ENCODE results near the gene MAGEF1.

MAGEF1 gene

DNA sequence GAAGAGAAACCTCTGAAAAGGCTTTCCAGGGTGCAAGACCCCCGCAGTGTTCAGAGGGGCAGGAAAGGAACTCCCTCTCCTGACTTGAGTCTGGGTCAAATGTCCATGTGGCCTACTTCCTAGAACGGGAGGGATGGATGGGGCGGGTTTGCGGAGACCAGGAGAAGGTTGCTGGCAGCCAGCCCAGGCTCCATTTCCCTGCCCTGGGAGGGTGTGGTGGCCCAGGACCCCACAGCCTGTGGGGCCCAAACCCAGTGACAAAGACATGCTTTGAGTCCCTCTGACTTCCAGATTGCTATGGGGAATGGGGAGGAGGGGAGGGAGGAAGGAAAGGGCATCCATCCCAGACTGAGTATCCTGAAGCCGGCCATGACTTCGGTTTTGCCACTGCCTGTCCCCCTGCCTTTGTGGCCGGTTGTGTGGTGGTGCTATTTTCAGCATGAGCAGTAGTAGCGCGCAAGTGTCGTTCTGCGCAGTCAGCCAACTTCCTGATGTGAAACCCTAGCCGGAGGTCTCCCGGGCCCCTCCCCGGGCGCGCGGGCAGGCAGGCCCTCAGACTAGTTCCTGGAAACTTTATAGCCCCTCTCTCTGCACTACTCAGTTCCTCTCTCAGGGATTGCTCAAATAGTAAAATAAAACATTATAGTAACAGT, 24.4 kb downstream of the MAGEF1 start:
- DNase-seq, result peak; percentile 48

DNA sequence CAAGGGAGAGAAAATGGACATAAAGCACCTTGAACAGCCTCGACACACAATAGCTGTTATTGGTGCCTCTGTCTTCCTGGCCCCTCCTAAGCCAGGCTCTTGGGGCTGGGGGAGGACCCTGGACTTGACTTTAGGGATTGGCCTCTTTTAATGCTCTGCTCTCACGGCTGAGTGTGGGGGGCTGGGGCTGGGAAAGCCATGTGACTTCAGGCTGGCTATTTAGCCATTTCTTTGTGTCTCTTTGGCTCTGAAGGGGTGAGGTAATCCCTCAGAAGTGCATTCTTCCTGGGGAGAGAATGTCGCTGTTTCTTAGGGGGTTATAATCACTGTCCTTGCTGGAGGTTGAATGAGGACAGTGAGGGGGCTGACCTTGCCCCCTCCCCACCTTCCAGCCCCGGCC, 26.2 kb downstream of the MAGEF1 start:
- DNase-seq, result peak; percentile 83

DNA sequence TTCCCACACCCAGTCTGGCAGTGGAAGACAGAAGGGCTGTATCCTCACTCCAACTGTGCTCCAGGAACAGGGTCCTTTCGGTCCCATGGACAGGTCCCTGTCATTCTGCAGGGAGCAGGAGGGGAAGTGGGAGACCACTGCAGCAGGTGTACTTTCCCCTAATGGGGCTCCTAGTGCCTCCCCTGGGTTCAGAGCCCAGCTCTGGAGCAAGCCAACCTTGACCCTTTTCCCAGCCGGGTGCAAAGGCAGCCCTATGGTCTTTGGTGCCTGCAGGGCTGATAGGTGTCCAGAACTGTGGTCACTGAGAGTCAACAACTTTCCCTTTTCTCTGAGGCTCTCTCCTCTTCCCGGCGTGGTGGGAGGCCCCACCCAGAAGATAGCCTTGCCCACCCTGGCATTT, 26.8 kb downstream of the MAGEF1 start:
- no peak for DNase-seq

DNA sequence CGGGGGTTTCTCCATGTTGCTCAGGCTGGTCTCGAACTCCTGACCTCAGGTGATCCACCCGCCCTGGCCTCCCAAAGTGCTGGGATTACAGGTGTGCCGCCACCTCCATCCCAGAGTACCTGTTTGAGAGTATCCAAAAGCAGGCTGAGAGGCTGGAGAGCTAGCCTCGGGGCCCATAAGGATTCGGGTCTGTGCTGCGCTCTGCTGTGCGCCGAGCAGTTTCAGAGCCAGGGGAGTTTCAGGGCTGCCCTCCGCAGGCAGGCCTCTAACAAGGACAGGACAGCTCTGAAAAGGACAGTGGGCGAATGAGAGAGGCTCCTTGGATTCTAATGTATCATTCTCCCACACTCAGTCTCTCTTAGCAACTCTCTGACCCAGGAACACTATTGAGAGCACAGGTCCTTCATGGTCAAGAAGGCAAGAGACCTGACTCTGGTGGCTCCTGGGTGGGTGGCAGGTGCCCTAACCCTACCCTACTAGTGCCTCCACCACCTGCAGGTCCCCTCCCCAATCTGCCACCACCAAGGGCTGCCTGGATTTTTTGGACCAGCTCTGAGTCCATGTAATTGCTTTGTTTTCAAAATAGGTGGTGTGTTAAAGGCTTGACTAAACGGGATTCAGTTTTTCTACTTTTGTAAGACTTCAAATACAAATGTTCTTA, 27.8 kb downstream of the MAGEF1 start:
- DNase-seq, result no peak

DNA sequence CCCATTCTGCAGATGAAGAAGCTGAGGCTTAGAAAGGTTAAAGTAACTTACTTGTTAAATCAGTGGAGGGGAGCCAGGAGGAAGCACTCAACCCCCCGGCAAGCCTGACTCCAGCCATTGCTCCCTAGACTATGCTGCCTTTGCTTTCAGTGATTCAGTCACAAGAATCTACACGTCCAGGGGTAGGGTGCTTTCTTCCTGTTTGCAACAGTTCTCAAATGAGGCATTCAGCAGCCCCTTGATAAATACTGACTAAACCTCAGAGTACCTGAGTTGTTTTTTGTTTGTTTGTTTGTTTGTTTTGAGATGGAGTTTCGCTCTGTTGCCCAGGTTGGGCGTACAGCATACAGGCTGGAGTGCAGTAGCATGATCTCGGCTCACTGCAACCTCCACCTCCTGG, 28.6 kb downstream of the MAGEF1 start:
- no peak for DNase-seq

DNA sequence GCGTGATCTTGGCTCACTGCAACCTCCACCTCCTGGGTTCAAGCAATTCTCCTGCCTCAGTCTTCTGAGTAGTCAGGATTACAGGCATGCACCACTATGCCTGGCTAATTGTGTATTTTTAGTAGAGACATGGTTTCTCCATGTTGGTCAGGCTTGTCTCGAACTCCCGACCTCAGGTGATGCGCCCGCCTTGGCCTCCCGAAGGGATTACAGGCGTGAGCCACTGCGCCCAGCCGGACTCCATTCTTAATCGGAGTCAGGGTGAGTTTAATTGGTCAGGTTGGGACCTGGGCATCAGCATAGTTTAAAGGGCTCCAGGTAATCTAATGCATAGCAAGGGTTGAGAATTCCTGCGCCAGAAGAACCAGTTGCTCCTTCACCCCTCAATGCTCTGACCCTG, 29.2 kb downstream of the MAGEF1 start:
- no peak for DNase-seq

DNA sequence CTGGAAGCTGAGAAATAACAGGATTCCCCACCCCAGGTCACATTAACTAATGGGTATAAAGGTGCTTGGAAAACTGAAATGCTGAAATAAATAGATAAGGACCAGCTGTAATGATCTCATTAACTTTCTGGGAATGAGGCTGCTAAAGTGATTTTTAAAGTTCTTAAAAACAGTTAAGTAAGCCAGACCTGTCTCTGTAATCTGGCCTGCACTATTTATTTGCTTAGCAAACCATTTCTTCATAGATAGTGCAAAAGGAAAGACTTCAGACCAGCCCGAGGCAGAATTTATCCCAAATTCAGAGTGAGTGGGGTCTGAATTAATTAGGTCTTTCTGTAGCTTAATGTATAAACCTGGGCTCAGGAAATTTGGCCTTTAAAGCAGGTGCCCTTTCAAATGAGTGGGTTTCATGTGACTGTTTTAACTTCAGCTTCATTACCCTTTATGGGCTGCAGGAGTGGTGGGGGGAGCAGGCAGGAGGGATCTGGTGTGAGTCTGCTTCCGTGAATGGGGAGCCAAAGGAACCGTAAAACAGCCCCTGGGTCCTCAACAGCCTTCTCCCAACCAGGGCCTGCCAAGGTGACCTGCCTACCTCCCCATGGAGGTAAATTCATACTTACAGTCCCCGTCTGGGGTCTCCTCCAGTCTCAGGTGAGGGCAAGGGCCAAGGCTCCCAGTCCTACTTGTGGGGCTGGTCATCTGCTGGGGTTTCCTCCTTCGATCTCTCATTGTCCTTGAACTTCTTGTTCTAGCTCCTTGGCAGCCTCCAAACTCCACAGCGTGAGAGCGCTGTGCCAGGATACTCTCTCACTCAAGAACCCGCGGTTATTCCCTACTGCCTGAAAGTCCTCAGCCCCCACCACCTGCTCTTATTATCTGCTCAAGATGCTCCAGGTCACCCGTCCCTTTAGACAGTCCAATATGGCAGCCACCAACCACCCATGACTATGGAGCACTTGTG, 31.2 kb downstream of the MAGEF1 start:
- DNase-seq, result no peak

DNA sequence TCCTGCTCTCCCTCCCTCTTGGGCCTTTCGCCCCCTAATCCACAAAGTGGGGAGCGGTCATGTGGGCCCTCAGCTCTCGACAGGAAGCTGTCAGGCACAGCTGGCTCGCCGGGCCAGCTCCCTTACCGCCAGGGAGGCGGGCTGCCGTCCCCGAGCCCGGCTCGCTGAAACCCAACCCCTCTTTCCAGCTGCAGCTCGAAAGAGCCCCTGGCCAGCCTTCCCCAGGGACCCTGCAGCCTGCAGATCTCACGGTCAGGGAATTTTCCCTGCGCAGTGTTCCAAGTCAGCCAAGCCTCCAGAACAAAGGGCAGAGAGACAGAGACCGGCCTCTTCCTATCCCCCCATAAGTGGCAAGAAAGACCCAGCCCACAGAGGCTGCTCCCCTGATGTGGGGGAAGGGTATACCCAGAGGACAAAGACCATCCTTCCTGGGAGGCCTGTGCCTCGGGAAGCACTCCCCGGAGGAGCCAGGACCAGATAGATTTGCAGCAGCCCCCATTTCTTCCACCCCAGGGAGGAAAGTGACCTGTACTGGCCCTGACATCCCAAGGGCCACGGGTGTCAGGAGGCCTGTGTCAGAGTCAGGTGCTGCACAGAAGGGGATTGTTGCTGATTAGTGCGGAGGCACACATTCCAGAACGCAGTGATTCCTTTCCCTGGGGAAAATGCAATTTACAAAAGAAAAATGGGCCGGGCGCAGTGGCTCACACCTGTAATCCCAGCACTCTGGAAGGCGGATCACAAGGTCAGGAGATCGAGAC, 32.6 kb downstream of the MAGEF1 start:
- DNase-seq, result peak; percentile 88

DNA sequence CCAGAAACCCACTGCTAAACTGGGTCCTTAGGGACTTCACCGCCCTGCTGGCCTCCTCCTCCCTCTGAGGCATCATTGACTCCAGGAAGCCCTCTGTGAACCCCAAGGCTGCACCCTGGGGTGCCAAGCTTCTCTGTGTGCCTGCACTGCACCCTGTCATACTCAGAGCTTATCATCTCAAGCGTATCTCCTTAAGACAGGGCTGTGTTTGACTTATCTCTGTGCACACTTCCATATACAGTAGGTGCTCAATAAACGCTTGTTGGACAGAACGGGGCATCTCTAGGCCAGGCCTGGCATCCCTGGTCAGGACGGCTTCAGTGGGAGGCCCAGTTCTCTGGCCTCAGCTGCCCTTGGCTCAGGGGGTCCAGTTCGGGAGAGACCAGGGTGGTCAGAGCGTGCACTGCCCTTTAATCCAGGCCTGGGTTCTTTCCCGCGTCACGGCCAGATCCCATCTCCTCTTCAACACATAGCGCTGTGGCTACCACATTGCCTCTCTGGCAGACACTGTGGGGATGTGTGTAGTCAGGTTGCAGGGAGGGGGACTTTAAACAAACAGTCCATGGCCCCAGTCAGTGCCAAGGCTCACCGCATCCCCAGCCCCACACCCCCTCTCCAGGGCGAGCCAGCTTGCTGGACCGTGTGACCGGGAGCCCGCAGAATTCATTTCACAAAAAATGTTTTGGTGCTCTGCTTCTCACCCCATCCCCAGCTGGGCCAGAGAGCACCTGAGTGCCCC, 33.4 kb downstream of the MAGEF1 start:
- no peak for DNase-seq

DNA sequence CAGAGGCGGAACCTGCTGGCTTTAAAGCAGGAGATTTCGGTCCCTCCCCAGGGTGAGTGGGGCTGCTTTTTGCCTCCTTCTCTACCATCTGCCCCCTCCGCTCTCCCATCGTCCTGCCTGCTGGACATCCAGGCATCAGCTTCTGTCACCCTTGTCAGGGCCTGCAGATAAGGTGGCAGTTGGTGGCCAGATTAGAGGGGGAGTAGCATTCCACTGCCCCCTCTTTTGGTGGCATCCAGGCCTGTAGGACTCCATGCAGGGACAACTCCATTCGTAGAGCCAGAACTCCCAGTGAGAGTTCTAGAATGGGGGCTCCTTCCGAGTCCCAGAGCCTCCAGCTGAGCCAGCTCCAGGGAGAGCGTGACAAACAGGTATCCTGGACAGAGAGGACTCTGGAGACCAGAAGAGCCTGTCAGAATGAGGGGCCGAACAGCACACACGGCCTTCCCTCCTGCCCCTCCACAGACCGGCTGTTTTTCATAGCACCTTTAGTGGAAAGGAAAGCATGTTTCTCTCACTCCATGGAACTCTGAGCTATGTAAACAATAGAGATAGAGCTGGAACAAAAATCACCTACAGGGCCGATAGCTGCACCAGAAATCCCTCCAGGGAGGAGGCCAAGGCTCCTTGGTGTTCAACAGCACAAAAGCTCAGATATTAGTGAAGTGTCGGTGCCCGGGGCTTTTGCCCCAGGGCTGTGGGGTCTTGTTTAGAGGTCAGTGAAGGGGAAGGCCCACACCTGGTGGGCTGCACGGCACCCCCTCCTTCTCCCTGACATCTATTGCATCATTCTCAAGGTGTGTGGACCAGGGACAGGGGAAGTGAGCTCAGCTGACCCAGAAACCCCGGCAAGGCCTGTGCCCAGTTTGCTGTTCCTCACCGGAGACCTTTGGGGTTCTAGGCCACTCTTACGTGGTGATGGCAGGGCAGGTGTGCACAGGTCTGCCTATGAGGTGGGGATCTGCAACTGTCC, 34.2 kb downstream of the MAGEF1 start:
- no peak for DNase-seq

DNA sequence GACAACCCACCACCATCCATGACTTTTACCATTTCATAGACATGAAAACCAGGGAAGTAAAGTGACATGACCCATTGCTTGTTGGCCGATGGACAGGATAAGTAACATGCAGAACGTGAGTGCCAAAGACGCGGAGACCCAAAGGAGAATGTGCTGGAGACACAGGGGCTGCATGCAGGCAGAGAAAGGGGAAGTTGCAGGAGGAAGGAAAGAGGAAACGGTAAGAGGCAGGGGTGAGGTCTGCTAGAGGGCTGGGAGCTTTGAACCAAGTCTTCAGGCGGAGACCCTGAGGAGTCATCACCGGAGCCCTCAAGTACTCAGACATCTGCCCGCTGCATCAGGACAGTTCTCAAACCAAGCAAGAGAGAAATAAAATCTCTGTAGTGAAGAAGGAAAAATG, 34.9 kb downstream of the MAGEF1 start:
- no peak for DNase-seq

DNA sequence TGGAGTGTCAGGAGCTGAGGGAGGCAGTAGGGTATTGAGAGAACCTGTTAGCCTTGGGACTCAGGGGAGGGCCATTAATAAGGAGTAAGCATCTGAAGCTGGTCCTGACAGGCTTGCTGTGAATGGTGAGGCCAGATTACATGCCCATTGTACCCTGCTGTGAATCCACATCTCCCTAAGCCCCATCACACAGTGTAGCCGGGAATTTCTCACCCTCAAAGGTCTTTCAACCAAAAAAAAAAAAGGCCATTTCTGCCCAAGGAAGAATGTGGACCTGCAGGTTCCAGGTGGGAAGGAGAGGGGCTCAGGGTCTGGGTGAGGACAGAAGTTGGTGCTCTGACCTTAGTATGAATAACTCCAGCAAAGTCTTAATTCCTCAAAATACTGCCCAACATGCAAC, 37.2 kb downstream of the MAGEF1 start:
- DNase-seq, result no peak

DNA sequence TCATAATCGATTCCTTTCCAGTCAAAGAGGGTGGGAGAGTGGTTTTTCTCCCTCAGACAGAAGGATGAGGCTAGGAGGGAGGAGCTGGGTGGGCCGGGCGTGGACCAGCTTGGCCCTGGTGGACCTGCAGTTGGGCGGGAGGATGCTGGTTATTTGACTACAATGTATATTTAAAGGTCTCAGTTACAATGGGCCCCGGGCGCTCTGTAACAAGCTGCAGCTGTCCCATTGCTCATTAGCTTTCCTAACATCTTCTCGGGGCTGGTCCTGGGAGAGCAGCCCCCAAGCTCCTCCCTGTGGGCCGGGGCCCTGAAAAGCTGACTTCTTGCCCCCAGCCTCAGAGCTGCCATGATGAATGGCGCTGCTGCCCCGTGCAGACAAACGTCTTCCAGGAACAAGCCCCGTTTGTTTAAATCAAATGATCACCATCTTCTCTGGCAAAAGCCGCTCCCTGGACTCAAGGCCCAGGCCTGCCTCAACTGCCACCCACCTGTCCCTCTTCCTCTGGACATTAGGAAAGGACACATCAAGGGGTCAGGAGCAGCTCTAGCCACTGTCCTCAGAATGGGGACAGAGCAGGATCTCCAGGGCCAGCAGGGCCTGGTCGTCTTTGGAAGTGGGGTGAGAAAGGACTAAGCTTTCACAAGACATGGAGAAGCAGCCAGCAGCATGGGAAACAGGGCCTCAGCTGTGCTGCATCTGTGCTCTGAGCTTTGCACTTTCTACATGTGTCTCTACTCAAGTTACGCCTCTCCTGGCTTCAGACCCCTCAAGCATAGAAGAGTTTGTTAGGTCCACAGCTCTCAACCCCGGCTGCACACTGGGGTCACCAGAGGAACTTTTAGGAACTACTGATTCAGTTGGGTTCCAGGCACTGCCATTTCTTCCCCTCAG, 38.6 kb downstream of the MAGEF1 start:
- DNase-seq, result peak; percentile 51

DNA sequence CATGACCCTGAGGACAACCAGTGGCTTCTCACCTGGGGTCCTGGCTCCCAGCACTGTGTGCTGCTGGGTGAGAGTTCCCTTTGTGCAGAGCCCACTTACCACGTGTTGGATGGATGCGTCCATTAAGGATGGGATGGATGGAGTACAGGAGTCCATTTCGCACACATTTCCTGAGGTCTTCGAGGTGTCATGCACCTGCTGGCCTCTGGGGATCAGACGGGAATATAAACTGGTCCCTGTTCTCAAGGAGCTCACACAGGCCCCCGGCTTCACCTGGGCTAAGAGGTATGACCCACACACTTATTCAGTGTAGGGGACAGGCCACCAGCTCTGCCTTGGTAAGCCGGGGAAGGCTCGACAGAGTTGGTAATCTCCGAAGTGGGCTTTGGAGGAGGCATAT, 39.5 kb downstream of the MAGEF1 start:
- no peak for DNase-seq

DNA sequence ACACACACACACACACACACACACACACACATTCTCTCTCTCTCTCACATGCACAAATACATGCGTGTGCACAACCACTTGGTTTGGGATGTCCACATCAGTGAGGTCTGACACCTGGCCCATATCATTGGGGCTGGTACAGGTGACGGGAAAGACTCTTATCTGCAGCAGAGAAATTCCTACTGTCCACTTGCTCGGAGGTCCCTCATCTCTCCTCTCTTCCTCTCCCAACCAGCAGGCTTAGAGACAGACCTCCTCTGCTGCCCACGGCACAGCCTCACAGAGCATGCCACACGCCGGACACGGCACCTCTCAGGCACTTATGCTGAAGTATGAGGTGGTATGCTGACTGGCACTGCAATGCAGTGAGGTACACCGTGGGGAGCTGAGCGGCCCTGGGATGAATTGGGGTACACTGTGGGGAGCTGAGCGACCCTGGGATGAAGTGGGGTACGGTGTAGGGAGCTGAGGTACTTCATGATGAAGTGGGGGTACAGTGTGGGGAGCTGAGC, 41.7 kb downstream of the MAGEF1 start:
- DNase-seq, result no peak

DNA sequence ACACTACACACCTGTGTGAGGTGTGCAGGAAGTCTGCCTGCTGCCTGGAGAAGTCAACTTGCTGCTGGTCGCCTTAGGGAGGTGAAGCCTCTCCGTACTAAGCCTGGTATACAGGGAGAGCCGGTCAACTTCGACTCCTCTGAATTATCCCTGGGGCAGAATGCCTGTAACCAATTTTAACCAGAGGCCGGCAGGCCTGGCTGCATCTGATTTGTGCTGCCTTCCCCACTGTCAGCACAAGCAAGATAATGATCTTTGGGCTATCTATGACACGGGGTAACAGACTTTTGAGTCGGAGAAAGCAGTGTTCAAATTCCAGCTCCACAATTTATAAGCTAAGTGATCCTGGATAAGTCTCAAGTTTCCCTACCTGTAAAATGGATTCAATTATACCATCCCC, 42.3 kb downstream of the MAGEF1 start:
- no peak for DNase-seq

DNA sequence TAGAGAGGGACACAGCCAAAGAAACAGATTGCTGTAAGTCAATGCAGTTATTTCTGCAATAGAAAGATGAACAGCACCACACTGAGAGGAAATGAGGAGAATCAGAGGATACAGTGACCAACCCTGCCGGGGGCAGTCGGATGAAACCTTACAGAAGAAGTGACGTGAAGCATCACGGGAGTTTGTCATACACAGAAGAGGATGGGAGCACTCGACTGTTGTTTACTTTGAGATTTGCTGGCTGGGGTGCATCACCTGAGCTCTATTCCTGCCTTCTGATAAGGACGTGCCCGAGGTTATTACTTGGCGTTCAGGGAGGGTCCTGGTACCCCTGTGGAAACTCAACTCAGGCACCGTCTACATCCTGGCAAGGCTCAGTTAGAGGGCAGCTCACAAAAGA, 45.4 kb downstream of the MAGEF1 start:
- DNase-seq, result no peak

DNA sequence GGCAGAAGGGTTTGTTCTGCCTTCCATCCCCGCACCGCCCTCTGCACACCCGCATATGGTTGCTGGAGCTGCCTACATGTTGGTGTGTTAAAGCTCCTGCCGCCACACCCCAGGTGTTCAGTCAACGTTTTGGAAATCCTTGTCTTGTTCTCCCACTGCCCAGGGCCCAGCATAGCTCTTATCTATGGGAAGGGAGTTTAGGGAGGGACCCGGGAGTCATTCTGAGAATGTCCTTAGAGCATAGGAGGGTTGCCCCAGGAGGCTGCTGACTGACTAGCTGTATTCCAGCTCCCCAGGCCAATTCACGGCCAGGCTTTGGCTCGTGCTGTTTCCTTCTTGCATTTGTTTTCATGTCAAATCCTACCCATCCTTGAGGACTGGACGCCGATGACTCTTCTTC, 46.8 kb downstream of the MAGEF1 start:
- no peak for DNase-seq

DNA sequence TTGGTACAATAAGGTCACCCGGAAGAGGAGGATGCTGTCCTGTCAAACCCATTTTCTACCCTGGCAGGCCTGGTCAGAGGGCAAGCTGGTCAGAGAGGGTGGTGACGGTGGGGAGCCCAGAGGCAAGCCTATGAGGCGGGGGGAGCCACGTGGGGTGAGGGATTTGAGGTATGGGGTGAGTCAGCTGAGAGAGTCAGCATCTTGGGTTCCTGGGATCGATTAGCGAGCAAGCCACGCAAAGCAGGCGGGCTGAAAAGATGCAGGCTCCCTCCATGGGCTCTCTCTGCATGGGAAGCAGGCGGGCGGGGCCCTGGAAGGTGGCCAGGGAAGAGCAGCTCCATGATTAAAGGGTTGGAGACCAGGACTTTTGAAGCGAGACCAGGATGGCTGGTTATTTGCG, 48.1 kb downstream of the MAGEF1 start:
- peak; percentile 28 for DNase-seq

DNA sequence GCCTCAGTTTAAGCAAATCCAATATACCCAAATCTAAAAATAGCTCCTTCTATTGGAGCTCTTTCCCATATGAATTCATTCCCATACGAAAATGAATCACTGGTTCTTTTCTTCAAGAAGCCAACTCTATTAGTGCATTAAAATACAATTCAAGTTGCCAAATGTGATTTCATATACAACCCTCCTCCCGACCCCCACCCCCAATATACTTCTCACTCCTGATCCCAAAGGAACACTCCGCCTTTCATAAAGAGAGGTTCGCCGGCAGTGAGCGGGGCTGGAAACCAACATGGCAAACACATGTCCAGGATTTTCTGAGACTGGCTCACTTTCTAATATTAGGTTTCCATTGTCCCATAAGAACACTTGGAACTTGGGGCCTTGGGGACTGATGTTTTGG, 48.5 kb downstream of the MAGEF1 start:
- DNase-seq, result peak; percentile 27
